Nephron progenitor cell (in vitro differentiated cells): ENCODE data around the gene RARB.

ENCODE experiments used
- DNase-seq: peaks from one replicate; pipeline ENCODE4 v3.0.0; 2021
- H3K27ac Mint-ChIP-seq: 2 replicates; pipeline ENCODE4 v1.8.0; 2021; ENCODE audit warnings: mild to moderate bottlenecking, moderate library complexity, mixed read lengths
- H3K27me3 Mint-ChIP-seq: 2 replicates; pipeline ENCODE4 v1.8.0; 2021; ENCODE audit warnings: mild to moderate bottlenecking, low read depth, mixed read lengths; ENCODE audit not compliant: poor library complexity
- H3K36me3 Mint-ChIP-seq: 2 replicates; pipeline ENCODE4 v1.8.0; 2021; ENCODE audit warnings: low read depth, mixed read lengths
- H3K4me1 Mint-ChIP-seq: 2 replicates; pipeline ENCODE4 v1.8.0; 2021; ENCODE audit warnings: mixed read lengths
- H3K4me3 Mint-ChIP-seq: 2 replicates; pipeline ENCODE4 v1.8.0; 2021; ENCODE audit warnings: mild to moderate bottlenecking, moderate library complexity, mixed read lengths
- H3K9me3 Mint-ChIP-seq: 2 replicates; pipeline ENCODE4 v1.8.0; 2021; ENCODE audit warnings: mild to moderate bottlenecking, moderate library complexity, mixed read lengths
- CTCF ChIP-seq: fragments of 200-600 bp; sonication (generic); IDR thresholded peaks from 2 replicates; pipeline ENCODE4 v1.5.0; 2021; ENCODE audit warnings: antibody characterized with exemption

The RARB gene

GRCh38 chr3:25554376-25554775 is 126.3 kb downstream of the RARB start:
- Mint-ChIP-seq H3K4me1 (peaks cover 12% of the 10 kb centered on the region), H3K27ac (no peak overlapping the region), H3K9me3 (peaks cover 6% of the 10 kb centered on the region), H3K36me3 (peaks cover 12% of the 10 kb centered on the region), H3K4me3 (no peak overlapping the region), H3K27me3 (no peaks in the 10 kb centered on the region)
- TF ChIP-seq CTCF = no peak
- no peak for DNase-seq

GRCh38 chr3:25555695-25556437 is 127.8 kb downstream of the RARB start:
- Mint-ChIP-seq H3K9me3 (peaks cover 1% of the 10 kb centered on the region), H3K27me3 (no peaks in the 10 kb centered on the region), H3K4me1 (peaks cover 12% of the 10 kb centered on the region), H3K36me3 (peaks cover 12% of the 10 kb centered on the region), H3K27ac (no peak overlapping the region), H3K4me3 (no peak overlapping the region)
- no peak for TF ChIP-seq CTCF
- no peak for DNase-seq

- no peak overlapping the region for H3K27ac Mint-ChIP-seq
- peaks cover 12% of the 10 kb centered on the region for H3K36me3 Mint-ChIP-seq
- H3K4me1 Mint-ChIP-seq = peaks cover 12% of the 10 kb centered on the region
- H3K9me3 Mint-ChIP-seq = no peaks in the 10 kb centered on the region
- no peak overlapping the region for H3K4me3 Mint-ChIP-seq
- DNase-seq = no peak
- no peaks in the 10 kb centered on the region for H3K27me3 Mint-ChIP-seq
- TF ChIP-seq CTCF = no peak
Observed at GRCh38 chr3:25556447-25556846, 128.4 kb downstream of the RARB start.

- no peak overlapping the region for H3K27ac Mint-ChIP-seq
- H3K4me1 Mint-ChIP-seq = peaks cover 12% of the 10 kb centered on the region
- H3K9me3 Mint-ChIP-seq = no peaks in the 10 kb centered on the region
- no peak for TF ChIP-seq CTCF
- DNase-seq = no peak
- peaks cover 7% of the 10 kb centered on the region for H3K36me3 Mint-ChIP-seq
- H3K27me3 Mint-ChIP-seq = no peaks in the 10 kb centered on the region
- H3K4me3 Mint-ChIP-seq = no peak overlapping the region
Observed at GRCh38 chr3:25557694-25558093, 129.6 kb downstream of the RARB start.

GRCh38 chr3:25558121-25558520 is 130.1 kb downstream of the RARB start:
- DNase-seq = no peak
- Mint-ChIP-seq H3K4me3 (no peak overlapping the region), H3K36me3 (peaks cover 6% of the 10 kb centered on the region), H3K27me3 (no peaks in the 10 kb centered on the region), H3K9me3 (no peaks in the 10 kb centered on the region), H3K4me1 (peaks cover 12% of the 10 kb centered on the region), H3K27ac (no peak overlapping the region)
- no peak for TF ChIP-seq CTCF

GRCh38 chr3:25558796-25559195 is 130.7 kb downstream of the RARB start:
- DNase-seq = no peak
- H3K9me3 Mint-ChIP-seq = no peaks in the 10 kb centered on the region
- H3K4me1 Mint-ChIP-seq = peaks cover 6% of the 10 kb centered on the region
- peaks cover 2% of the 10 kb centered on the region for H3K36me3 Mint-ChIP-seq
- no peak overlapping the region for H3K4me3 Mint-ChIP-seq
- H3K27me3 Mint-ChIP-seq = no peaks in the 10 kb centered on the region
- H3K27ac Mint-ChIP-seq = no peak overlapping the region
- TF ChIP-seq CTCF = no peak
